GM12891 (cell line): ENCODE measurements around the gene CYP1B1.

Source experiments
- PAX5 ChIP-seq: IDR thresholded peaks from 2 replicates; pipeline ENCODE4 v1.6.1; 2011; ENCODE audit warnings: low read length, moderate library complexity, mild to moderate bottlenecking; ENCODE audit not compliant: insufficient read depth, severe bottlenecking
- POLR2A ChIP-seq: IDR thresholded peaks from 2 replicates; pipeline ENCODE4 v1.6.1; 2011; ENCODE audit warnings: low read depth, low read length, control low read depth
- POLR2AphosphoS5 ChIP-seq: IDR thresholded peaks from 2 replicates; pipeline ENCODE4 v1.6.1; 2011; ENCODE audit warnings: low read depth, low read length, control low read depth
- POU2F2 ChIP-seq: IDR thresholded peaks from 2 replicates; pipeline ENCODE4 v1.6.1; 2011; ENCODE audit warnings: low read depth, mild to moderate bottlenecking, control low read depth, low read length, moderate library complexity
- TAF1 ChIP-seq: IDR thresholded peaks from 2 replicates; pipeline ENCODE4 v1.6.1; 2011; ENCODE audit warnings: low read depth, low read length, control low read depth

DNA sequence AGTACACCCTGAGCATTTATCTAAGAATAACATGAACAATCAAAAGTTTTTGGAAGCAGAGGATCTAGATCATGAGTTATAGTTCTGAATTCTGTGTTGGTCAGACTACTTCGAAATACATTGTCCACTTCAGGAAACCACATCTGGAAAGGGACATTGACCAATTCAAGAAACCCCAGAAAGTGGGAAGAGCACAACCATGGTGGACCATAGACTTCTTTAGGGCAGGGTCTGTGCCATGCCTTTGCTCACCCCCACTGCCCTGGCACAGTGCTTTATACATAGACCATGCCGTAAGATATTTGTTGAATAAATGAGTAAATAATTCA is 44.3 kb upstream of the CYP1B1 start:
- TF ChIP-seq POLR2AphosphoS5 (no peak), POLR2A (no peak), TAF1 (no peak), POU2F2 (no peak), PAX5 (no peak)
